ENCODE results near the gene ADAD2.

ADAD2 gene

DNA sequence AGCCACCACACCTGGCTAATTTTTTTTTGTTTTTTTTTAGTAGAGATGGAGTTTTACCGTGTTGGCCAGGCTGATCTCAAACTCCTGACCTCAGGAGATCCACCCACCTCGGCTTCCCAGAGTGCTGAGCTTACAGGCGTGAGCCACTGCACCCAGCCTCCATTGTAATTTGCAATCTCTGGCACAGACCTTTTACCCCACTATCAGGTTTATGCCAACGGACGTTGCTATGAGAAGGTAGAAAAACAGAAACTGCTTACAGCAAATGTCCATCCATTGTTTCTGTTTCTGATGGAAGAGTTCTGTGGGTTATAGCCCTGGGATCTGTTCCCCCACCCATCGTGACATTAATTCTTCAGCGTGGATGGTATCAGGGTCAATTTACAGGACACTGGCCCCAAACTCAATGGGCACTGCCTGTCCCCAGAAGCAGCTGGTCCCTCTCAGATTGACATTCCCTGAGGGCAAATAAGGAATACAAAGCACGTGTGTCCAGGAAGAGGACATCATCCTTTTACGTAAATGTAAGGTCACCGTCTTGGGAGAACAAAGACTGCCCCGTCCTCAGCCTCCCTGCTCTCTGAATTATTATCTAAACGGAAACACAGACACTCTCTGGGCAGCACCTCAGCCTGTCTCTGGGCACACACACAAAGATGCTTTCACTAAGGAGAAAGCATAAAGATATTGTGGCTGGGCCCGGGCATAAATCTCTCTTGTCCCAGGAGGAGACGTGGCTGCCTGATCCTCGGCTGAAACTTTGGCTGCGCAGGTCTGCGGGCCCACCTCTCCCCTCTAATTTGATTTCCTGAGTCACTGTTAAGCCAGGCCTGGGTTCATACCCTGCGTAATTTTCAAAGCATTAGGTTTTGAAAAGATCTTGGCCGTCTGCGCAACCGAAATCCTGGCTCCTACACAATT lies 43.6 kb downstream of the ADAD2 start:
- no peak overlapping the region for H3K27ac ChIP-seq
- TF ChIP-seq ZFX (IDR thresholded peaks at IDR 0.05), result no peak
- TF ChIP-seq CTCF (conservative IDR thresholded peaks at IDR 0.05), result no peak

DNA sequence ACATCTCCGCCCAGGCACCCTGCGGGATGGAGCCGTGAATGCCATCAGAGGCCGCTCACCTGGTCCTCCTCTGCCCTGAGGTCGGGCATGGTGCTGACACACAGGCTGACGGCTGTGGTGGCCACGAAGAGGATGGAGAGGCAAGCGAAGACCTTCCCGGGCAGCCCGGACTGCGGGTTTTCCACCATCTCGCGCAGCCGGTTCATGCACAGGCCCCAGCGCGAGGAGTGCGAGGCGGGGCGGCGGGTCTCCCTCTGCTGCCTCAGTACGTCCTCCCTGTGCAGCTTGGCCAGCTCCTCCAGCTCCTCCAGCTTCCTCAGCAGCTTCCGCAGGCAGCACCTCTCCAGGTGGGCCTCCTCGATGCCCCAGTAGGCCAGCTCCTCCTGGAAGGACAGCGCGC lies 45.7 kb downstream of the ADAD2 start:
- no peak overlapping the region for H3K27ac ChIP-seq
- no peak for TF ChIP-seq CTCF (conservative IDR thresholded peaks at IDR 0.05)
- no peak for TF ChIP-seq ZFX (IDR thresholded peaks at IDR 0.05)

GRCh38 chr16:84237994-84238750 lies 47.2 kb downstream of the ADAD2 start:
- no peak overlapping the region for H3K27ac ChIP-seq
- TF ChIP-seq ZFX (IDR thresholded peaks at IDR 0.05) (no peak), CTCF (conservative IDR thresholded peaks at IDR 0.05) (no peak)

- TF ChIP-seq CTCF (conservative IDR thresholded peaks at IDR 0.05) (no peak), ZFX (IDR thresholded peaks at IDR 0.05) (no peak)
- H3K27ac ChIP-seq, result no peak overlapping the region
Observed at GRCh38 chr16:84239141-84239769, 48.3 kb downstream of the ADAD2 start.

GRCh38 chr16:84239909-84240308 lies 49.0 kb downstream of the ADAD2 start, which contains the start of gene KCNG4:
TSS of gene KCNG4 (minus strand) at chr16:84240012. CDS start at chr16:84237485, 2,527 bp downstream.
- H3K27ac ChIP-seq, result no peak within 1 kb of the TSS
- TF ChIP-seq ZFX (IDR thresholded peaks at IDR 0.05) (no peak), CTCF (conservative IDR thresholded peaks at IDR 0.05) (no peak)

DNA sequence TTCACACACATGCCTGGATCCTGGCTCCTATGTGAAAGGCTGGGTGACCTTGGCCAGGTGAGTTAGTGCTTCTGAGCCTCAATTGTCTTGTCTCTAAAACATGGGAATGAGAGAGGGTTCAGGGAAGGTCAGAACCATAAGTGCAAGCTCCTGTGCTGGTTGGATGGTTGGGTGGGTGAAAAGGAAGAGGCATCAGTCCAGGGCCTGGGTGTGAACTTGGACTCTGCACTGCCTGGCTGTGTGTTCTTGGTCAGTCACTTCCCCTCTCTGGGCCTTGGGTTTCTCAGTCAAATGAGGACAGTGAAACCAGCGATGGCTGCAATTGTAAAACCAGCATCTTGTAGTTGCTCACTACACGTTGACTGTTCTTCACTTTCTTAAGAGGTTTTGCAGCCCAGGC lies 49.5 kb downstream of the ADAD2 start:
- no peak for TF ChIP-seq CTCF (conservative IDR thresholded peaks at IDR 0.05)
- TF ChIP-seq ZFX (IDR thresholded peaks at IDR 0.05), result no peak

More for the DNA sequence above, 49.5 kb downstream of the ADAD2 start:
- no peak overlapping the region for H3K27ac ChIP-seq

Data from C4-2B (cell line).